Measurements from ENCODE around the gene MERTK. TPM values are rescaled to one million over a fixed set of nuclear protein-coding genes. Genes with fewer than 3 reads are reported as not detected.
"Not testable (repeated sequence)": the region's sequence is repeated elsewhere in the genome, so short reads cannot be mapped to it uniquely, and the experiment has no call there.

The MERTK gene
- total RNA-seq, 2 experiments from 2014 or later = 0.08 to 0.19 TPM

- TF ChIP-seq, protein P1, sequence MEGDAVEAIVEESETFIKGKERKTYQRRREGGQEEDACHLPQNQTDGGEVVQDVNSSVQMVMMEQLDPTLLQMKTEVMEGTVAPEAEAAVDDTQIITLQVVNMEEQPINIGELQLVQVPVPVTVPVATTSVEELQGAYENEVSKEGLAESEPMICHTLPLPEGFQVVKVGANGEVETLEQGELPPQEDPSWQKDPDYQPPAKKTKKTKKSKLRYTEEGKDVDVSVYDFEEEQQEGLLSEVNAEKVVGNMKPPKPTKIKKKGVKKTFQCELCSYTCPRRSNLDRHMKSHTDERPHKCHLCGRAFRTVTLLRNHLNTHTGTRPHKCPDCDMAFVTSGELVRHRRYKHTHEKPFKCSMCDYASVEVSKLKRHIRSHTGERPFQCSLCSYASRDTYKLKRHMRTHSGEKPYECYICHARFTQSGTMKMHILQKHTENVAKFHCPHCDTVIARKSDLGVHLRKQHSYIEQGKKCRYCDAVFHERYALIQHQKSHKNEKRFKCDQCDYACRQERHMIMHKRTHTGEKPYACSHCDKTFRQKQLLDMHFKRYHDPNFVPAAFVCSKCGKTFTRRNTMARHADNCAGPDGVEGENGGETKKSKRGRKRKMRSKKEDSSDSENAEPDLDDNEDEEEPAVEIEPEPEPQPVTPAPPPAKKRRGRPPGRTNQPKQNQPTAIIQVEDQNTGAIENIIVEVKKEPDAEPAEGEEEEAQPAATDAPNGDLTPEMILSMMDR (IDR thresholded peaks at IDR 0.05) = no peak
- no peaks in the 10 kb centered on the region for H3K36me3 ChIP-seq (ENCODE audit: insufficient read depth, low read length)
- intact Hi-C loops (cut with DNase I, micrococcal nuclease) = no loop called here
- no peak overlapping the region for H3K27ac ChIP-seq (ENCODE audit: low read depth in 1 of 2, low read length in 2 of 2)
- H3K4me3 ChIP-seq (ENCODE audit: low read length) = no peak overlapping the region
- Mint-ChIP-seq H3K4me1 (ENCODE audit: low read depth) (peaks cover 28% of the 10 kb centered on the region), H3K27ac (no peak overlapping the region), H3K36me3 (ENCODE audit: low read depth) (no peaks in the 10 kb centered on the region), H3K27me3 (no peaks in the 10 kb centered on the region), H3K9me3 (no peaks in the 10 kb centered on the region), H3K4me3 (no peak overlapping the region)
- H3K9me3 ChIP-seq (ENCODE audit: control insufficient read depth in 1 of 2, insufficient read depth in 1 of 2, low read length in 2 of 2) = peaks cover 0 to 2% of the 10 kb centered on the region in 2 experiments
- H3K4me1 ChIP-seq (ENCODE audit: insufficient read depth, low read length) = peaks cover 7% of the 10 kb centered on the region
- CTCF ChIA-PET = no interaction called here
- no peak for DNase-seq
- H3K27me3 ChIP-seq (ENCODE audit: control insufficient read depth in 1 of 2, insufficient read depth in 2 of 2, low read length in 2 of 2) = peaks cover 0 to 2% of the 10 kb centered on the region in 2 experiments
- ATAC-seq (ENCODE audit: poor library complexity) = no peak
- POLR2A ChIA-PET = no interaction called here
These were observed 5.6 kb downstream of the MERTK start for GRCh38 chr2:111903930-111904439.

GRCh38 chr2:111904726-111905474 is 6.5 kb downstream of the MERTK start:
- intact Hi-C loops (cut with DNase I, micrococcal nuclease) = loop anchor here in 1 of 2 experiments (1.0 kb wide), 1 partner anchor 8 kb away; no protein-coding TSS in a partner anchor

GRCh38 chr2:111905475-111905869 is 7.1 kb downstream of the MERTK start:
- CTCF ChIA-PET = interaction anchor here (1.0 kb wide), 1 partner anchor 18 kb away, joined by 3 read pairs; no protein-coding TSS in a partner anchor
- peaks cover 17% of the 10 kb centered on the region for H3K4me1 Mint-ChIP-seq (ENCODE audit: low read depth)
- not testable (repeated sequence) for H3K27ac ChIP-seq (ENCODE audit: low read depth in 1 of 2, low read length in 2 of 2); H3K27me3 Mint-ChIP-seq; H3K27me3 ChIP-seq (ENCODE audit: control insufficient read depth in 1 of 2, insufficient read depth in 2 of 2, low read length in 2 of 2); H3K4me1 ChIP-seq (ENCODE audit: insufficient read depth, low read length); H3K27ac Mint-ChIP-seq; ATAC-seq (ENCODE audit: poor library complexity); H3K9me3 ChIP-seq (ENCODE audit: control insufficient read depth in 1 of 2, insufficient read depth in 1 of 2, low read length in 2 of 2); H3K36me3 ChIP-seq (ENCODE audit: insufficient read depth, low read length); DNase-seq; H3K4me3 Mint-ChIP-seq; H3K36me3 Mint-ChIP-seq (ENCODE audit: low read depth); H3K4me3 ChIP-seq (ENCODE audit: low read length); H3K9me3 Mint-ChIP-seq
- intact Hi-C loops (cut with DNase I, micrococcal nuclease) = loop anchor here in 1 of 2 experiments (1.0 kb wide), 1 partner anchor 8 kb away; no protein-coding TSS in a partner anchor
- POLR2A ChIA-PET = interaction anchor here (1.8 kb wide), 1 partner anchor 22 kb away, joined by 4 read pairs; the partner anchor contains the start of gene ANAPC1

More at GRCh38 chr2:111904726-111905474, 6.5 kb downstream of the MERTK start:
- ChIA-PET POLR2A (interaction anchor here (1.8 kb wide), 1 partner anchor 21 kb away, joined by 4 read pairs; the partner anchor contains the start of gene ANAPC1), CTCF (no interaction called here)
- H3K4me3 ChIP-seq (ENCODE audit: low read length) = no peak overlapping the region
- peaks cover 20% of the 10 kb centered on the region for H3K4me1 Mint-ChIP-seq (ENCODE audit: low read depth)
- no peaks in the 10 kb centered on the region for H3K36me3 ChIP-seq (ENCODE audit: insufficient read depth, low read length)
- DNase-seq (no peak), ATAC-seq (ENCODE audit: poor library complexity) (no peak)
- H3K4me3 Mint-ChIP-seq = no peak overlapping the region
- no peaks in the 10 kb centered on the region for H3K36me3 Mint-ChIP-seq (ENCODE audit: low read depth)
- TF ChIP-seq, protein P1 (IDR thresholded peaks at IDR 0.05) = no peak
- no peaks in the 10 kb centered on the region for H3K27me3 ChIP-seq (ENCODE audit: control insufficient read depth in 1 of 2, insufficient read depth in 2 of 2, low read length in 2 of 2)
- no peaks in the 10 kb centered on the region for H3K9me3 ChIP-seq (ENCODE audit: control insufficient read depth in 1 of 2, insufficient read depth in 1 of 2, low read length in 2 of 2)
- H3K9me3 Mint-ChIP-seq = no peaks in the 10 kb centered on the region
- no peaks in the 10 kb centered on the region for H3K4me1 ChIP-seq (ENCODE audit: insufficient read depth, low read length)
- no peaks in the 10 kb centered on the region for H3K27me3 Mint-ChIP-seq
- H3K27ac ChIP-seq (ENCODE audit: low read depth in 1 of 2, low read length in 2 of 2) = no peak overlapping the region
- no peak overlapping the region for H3K27ac Mint-ChIP-seq

Measured in CD4-positive, alpha-beta T cell (primary cell).